COLO668 (cell line): Measurements from ENCODE around the gene BOK.
A peak's percentile ranks its signal among the peaks of the same experiment; 100 is the strongest.
"Not testable (repeated sequence)": the region's sequence is repeated elsewhere in the genome, so short reads cannot be mapped to it uniquely, and the experiment has no call there.

Experiments
- DNase-seq: peaks from one replicate; lab custom pipeline; 2025; ENCODE audit not compliant: unreplicated experiment; lab: John Stamatoyannopoulos, UW

BOK gene

DNA sequence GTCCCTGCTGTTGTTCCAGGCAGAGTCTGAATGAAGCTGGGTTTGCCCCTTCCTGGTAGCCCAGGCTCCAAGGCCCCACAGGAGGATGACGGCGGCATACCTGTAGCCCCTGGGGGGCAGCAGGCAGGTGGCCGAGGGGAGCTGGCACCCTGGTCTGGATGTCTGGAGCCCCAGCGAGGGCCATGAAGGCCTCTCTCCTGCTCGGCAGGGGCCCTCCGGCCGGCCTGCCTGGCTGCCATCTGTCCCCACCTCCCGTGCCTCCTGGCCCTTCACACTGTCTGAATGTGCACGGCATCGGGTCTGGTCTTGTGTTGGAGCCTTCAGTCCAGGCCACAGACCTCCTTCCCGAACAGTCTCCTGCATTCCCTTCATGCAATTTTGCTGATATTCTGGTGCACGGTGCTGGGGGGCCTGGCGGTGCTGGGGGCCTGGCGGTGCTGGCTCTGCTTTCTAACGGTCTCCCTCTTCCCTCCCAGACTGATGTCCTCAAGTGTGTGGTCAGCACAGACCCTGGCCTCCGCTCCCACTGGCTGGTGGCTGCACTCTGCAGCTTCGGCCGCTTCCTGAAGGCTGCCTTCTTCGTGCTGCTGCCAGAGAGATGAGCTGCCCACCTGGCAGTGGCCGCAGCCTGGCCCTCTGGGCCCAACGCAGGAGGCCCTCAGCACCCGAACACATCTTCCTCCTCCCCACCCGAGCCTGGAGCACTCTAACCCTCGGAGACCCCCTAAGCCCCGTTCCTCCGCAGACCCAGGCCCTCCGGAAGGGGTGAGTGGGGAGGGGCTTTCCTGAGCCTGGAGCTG is 13.5 kb downstream of the BOK start:
- no peak for DNase-seq

DNA sequence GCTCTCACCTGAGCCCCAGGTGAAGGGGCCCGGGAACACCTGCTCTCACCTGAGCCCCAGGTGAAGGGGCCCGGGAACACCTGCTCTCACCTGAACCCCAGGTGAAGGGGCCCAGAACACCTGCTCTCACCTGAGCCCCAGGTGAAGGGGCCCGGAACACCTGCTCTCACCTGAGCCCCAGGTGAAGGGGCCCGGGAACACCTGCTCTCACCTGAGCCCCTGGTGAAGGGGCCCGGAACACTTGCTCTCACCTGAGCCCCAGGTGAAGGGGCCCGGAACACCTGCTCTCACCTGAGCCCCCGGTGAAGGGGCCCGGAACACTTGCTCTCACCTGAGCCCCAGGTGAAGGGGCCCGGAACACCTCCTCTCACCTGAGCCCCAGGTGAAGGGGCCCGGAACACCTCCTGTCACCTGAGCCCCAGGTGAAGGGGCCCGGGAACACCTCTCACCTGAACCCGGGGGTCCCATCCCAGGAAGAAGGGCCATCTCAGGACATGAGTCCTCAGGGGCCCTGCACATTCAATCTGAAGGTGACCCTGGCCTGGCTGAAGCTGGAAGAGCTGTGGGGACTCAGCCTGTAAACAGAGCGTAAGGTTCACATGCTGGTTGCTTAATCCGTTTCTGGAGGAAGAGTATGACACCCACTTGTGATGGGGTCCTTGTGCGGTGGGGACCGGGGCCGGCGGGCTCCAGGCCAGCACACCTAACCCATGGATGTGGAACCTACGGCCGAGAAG is 14.5 kb downstream of the BOK start:
- not testable (repeated sequence) for DNase-seq

DNA sequence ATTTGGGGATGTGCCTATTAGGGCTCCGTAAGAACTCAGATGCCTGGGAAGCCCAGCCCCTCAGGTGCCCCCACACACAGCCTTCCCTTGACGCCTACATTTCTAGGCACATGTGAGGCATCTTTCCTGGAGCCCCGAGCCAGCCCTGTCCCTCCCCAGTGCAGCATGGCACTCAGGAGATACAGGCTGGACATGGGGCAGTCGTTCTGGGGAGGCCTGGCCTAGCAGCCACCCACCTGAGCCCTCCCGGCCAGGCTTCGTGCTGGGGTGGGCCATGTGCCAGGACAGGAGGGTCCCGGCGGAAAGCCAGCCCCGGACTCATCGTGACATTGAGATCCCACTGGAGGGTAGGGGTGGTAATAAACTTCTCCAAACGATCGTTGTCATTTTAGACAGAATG is 15.2 kb downstream of the BOK start:
- DNase-seq, result no peak

DNA sequence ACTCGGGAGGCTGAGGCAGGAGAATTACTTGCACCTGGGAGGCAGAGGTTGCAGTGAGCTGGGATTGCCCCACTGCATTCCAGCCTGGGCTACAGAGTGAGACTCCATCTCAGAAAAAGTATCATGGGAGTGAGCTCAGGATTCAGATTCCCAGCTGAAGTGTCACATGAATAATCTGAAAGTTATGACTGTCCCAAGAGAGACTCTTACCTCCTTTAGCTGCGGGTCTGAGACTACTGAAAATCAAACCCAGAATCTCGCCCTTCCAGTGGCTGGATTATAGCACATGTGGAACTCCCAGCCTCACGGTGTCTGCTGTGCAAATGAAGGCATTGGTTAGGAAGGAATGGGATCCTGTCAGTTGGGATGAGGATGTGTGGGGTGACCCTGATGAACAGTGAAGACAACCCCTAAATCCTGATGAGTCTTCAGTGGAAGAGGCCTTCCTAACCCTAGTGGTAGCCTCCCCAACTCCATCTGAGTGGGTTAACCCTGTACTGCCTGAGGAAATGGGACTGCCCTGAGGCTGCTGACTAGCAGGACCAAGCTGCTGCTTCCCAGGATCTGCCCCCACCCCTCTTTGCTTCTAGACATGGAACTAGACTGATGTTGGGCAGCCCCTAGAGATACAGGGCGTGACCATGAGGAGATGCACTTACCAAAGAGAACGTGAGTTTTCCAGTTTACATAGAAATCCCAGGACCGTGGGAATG is 16.5 kb downstream of the BOK start:
- no peak for DNase-seq

DNA sequence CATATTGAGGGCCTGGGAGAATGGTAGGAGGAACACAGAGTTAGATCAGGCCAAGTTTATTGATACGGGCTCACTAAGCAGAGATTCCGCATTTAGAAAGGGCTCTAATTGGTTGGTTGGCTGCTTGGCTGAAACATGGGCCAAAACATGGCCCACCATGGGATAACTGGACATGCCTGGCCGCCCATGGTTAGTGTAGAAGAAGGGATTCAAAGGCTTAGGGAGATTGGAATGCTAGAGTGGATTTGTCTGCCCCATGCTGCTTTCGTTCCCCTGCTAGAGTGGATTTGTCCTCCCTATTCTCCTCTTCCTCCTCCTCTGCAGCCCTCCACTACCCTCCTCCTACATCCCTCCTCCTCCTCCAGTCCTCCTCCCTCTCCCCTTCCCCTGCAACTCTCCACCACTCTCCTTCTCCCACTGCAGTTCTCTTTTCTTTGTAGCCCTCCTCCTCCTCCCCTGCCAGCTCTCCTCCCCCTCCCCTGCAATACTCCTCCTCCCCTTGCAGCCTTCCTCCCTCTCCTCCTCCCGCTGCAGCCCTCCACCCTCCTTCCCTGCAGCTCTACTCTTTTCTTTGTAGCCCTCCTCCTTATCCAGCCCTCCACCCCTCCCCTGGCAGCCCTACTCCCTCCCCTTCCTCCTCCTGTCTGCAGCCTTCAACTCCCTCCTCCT is 17.2 kb downstream of the BOK start:
- DNase-seq, result no peak

DNA sequence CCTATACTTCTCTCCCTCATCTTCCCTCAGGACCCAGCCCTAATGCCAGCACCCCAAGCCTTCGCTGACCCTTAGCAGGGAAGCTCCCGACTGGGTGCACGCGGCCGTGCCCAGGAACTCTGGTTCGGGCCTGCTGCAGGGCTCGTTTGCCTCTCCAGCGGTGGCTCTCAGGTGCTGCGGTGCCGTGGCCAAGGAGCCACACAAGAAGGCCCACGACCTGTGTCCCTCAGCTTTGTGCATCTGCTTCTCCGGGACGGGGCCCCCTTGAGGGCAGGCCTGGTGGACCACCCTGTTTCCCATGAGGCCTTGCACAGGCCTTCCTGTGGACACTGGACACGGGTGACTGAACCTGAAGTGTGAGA is 17.7 kb downstream of the BOK start:
- no peak for DNase-seq

DNA sequence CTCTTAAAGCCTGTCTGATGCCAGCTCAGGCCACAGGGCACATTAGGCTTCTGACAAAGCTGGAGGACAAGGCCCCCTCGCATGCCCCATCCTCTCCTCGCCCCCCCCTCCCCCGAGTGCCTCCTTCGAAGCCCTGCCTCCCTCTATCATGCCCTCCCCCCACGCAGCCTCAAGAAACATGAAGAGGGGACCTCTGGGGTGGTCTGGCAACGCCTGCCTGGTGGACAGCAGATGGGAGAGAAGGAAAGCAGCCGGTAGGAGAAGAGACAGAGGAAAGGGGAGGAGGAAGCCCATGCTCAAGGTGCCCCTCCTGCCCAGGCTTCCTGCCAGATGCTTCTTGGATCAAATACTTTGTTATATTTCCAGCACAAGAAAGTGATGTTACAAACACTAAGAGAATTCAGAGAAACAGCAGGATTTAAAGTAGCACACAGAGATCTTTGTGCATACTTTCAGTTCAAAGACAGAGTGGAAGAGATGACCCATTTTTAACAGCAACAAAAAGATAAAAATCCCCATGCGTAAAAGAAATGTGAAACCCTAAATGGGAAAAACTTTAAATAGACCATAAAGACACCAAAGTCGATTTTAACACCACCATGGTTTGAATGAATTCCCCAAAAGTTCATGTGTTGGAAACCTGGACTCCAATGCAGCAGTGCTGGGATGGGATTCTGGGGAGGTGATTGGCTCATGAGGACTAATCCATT is 19.0 kb downstream of the BOK start:
- DNase-seq, result no peak

DNA sequence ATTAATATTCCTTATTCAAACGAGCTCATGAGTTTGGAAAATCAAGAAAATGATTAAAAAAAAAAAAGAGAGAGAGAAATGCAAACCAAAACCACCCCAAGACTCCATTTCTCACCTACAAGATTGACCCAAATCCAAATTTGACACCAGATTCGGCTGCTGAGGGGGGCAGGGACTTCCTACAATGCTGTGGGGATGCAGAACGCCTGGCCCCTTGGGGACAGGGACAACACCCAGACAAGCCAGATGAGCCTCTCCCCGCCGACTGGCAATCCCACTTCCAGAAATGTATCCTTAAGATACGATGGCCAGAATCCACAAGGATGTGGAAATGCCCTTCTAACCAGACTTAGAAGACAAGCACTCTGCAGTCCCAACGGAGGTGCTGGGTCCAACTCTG is 20.7 kb downstream of the BOK start:
- DNase-seq, result no peak

DNA sequence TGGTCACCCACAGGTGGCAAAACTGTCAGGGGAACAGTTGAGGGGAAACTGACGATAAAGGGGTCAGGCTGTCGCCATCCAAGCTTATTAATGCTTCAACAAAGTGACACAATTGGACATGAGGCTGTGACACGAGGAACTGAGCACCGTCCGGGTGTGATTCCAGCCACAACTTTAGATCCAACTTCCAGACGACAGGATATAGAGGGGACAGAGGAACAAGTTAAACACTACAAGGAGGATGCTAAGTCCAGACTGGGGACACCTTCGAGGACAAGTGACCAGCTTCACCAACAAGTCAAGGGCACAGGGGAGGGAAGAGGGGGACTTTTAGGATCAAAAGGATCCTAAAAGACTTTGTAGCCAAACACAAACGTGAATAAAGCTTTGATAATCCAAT is 23.8 kb downstream of the BOK start:
- no peak for DNase-seq

DNA sequence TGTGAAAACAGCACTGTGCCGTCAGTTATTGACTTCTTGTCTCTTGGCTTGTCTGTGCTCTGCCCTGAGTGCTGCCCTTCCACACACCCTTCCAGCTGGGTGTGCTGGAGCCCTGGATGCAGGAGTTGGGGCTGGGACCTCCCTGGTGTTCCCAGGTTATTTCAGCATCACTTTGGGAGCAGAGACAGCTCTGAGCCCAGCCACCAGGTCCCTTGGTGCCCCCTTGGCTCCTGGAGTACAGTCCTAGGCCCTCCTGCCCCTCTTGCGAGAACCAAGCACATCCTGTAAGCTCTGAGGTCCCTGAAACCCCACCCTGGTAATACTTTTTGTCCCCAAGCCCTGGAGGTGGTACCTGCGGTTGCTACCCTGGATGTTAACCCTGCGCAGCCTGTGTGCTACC is 24.3 kb downstream of the BOK start:
- no peak for DNase-seq

DNA sequence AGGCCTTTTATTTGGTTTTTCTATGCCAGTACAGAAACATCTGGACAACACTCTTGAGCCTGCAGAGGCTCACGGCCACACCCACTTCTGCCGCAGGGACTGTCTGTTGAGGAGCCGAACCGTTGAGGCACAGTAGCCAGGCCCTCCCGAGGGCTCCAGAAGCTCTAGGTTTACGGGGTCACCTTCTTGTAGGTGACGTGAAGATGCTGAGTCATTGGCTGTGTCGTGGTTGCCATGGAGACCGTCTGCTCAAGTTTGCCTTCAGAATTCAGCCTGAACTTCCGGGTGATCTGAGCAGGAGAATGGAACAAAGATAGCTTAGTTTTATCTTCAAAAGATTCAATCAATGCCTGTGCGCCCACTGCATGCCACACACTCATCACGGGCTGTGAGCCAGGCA is 25.9 kb downstream of the BOK start:
- no peak for DNase-seq

DNA sequence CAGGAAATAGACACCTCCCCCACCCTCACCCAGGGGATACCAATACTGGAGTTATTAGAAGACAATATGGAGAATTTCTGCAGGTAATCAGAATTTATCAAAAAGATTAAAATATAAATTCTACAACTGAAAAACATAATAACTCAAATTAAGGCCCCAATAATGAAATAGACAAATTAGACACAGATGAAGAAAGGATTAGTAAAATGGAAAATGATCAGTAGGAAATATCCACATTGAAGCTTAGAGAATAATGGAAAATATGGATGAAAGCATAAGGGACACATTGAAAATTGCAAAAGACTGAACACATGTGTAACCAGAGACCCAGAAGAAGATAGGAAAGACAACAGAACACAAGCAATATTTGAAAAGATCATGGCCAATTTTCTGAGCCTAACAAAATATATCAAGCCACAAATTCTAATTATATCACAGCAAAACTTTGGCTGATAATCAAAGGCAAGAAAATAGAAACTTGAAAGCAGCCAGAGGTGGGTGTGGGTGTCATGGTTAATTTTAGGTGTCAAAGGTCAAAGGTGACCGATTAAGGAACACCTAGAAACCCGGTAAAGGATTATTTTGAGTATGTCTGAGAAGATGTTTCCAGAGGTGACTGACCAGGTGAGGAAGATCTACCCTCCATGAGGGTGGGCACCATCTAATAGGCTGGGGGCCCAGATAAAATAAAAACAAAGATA is 28.2 kb downstream of the BOK start:
- no peak for DNase-seq

DNA sequence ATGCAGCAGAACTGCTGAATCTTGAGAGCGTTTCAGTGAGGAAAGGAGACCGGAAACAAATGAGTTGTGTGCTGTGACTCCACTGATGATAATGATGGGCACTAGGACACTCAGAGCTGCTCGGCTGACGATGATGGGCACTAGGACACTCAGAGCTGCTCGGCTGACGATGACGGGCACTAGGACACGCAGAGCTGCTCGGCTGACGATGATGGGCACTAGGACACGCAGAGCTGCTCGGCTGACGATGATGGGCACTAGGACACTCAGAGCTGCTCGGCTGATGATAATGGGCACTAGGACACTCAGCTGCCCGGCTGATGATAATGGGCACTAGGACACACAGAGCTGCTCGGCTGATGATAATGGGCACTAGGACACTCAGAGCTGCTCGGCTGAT is 31.3 kb downstream of the BOK start:
- not testable (repeated sequence) for DNase-seq

DNA sequence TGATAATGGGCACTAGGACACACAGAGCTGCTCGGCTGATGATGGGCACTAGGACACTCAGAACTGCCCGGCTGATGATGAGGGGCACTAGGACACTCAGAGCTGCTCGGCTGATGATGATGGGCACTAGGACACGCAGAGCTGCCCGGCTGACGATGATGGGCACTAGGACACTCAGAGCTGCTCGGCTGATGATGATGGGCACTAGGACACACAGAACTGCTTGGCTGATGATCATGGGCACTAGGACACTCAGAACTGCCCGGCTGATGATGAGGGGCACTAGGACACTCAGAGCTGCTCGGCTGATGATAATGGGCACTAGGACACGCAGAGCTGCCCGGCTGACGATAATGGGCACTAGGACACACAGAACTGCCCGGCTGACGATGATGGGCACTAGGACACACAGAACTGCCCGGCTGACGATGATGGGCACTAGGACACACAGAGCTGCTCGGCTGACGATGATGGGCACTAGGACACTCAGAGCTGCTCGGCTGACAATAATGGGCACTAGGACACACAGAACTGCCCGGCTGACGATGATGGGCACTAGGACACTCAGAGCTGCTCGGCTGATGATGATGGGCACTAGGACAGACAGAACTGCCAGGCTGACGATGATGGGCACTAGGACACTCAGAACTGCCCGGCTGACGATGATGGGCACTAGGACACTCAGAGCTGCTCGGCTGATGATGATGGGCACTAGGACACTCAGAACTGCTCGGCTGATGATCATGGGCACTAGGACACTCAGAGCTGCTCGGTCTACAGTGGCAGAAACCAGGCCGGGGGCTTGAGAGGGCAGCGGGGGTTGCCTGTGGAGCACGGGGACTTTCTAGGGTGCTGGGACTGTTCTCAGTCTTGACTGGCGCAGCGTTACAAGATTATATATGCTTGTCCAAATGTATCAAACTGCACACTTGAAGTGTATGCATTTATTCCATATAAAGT is 32.2 kb downstream of the BOK start:
- not testable (repeated sequence) for DNase-seq

DNA sequence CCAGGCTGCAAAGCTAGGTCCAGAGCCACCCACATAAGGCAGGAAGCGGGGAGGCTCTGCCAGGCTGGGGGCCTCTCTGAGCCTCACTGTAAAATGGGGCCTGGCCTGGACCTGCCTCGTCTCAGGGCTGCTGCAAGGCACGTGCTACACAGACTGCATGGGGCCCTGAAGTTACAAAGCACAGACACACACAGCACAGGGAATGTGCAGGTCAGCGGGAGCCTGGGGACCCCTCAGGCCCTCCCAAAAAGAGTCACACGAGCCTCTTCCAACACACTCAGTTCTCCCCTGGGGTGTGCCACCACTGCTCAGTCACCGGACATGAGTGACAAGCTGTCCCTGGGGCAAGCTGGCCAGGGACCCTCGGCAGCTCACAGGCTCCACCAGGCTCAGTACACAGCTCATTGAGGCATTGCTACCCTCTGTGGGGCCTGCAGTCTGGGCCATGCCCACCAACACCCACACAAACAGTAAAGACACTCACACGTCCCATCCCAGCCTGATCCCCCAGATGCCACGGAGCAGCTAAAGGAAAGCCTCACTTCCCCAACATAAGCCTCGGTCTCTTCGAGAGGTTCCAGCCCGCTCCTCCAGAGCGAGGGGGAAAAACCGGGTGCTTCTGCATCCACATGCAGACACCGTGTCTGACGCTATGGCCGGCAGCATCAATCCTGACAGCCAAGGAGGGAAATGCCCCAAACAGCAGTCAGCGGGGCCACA is 33.7 kb downstream of the BOK start:
- no peak for DNase-seq

DNA sequence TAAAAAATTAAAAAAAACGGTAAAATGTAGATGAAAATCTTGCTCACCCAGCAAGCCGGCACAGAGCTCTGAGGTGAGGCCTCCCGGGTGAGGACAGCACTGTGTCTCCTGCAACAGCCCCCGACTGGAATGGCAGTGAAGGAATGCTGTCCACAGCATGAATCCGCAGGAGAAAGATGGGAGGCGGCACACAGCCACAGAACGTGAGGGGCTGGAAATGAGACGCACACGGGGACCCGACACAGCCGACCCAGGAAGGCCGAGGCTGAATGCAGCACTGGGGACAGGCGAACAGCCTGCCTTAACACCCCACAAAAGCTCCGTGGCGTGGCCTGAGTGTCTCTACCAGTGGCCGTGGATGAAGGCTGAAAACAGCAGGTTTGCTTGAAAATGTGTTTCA is 34.7 kb downstream of the BOK start:
- DNase-seq, result no peak

DNA sequence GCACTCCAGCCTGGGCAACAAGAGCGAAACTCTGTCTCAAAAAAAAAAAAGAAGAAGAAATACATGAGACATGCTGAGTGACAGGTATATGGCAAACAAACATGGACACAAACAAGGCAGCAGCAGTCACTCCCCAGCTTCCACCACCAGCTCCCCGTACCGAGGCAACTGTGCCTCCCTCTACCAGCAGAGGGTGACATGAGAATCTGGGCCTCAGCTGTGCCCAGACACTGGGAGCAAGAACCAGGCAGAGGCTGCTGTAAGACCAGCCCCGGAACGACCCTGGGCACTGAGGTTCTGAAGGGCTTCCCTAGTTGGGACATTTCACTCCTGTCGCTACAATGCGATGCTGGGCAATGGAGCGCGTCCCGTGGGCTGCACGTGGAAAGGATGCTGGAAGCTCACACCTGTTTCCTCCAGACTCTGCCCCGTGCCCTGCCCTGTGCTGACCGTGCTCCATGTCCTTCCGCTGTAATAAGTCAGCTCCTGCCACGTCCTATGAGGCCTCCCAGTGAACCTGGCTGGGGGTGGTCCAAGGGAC is 37.1 kb downstream of the BOK start:
- DNase-seq, result peak; percentile 9

DNA sequence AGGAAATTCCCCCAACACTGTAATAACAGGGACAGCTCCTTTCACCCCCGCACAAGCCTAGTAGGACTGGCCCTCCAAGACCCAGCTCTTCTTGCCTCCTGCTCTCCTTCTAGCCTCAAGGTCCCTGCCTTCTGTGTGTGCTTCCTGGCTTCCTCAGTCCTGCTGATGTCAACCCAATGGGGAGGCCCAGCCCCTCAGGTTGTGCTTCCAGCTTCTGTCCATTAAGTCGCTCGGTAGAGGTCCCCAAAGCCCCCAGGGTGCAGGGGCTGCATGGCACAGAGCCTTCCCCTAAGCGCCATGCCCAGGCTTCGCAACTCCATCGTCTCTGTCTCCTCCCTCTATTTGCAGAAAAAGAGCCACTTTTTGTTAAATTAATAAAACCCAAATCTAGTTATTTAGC is 39.0 kb downstream of the BOK start:
- no peak for DNase-seq
